Keratinocyte (primary cell): Measurements from ENCODE around the gene CLMN. TPM values are rescaled to one million over a fixed set of nuclear protein-coding genes. Genes with fewer than 3 reads are reported as not detected.
"Not testable (repeated sequence)": the region's sequence is repeated elsewhere in the genome, so short reads cannot be mapped to it uniquely, and the experiment has no call there.

Source experiments
- DNase-seq: peaks from one replicate; pipeline ENCODE4 v3.0.0-alpha.2; 2011; ENCODE audit warnings: low read depth, missing footprints, low spot score
- FAIRE-seq: peaks from 2 replicates; lab custom pipeline; 2011; peaks lifted over from hg19 to GRCh38; lab: Jason Lieb, UNC
- H2AFZ ChIP-seq: 2 replicates; pipeline ENCODE4 v1.6.0; 2012; ENCODE audit warnings: low read length, control low read depth, inconsistent platforms; ENCODE audit not compliant: control insufficient read depth
- H3K27ac ChIP-seq: 2 replicates; pipeline ENCODE4 v1.5.1; 2011; ENCODE audit warnings: low read length; ENCODE audit not compliant: control insufficient read depth, insufficient read depth
- H3K27me3 ChIP-seq: 3 replicates; pipeline ENCODE4 v1.6.0; 2011; ENCODE audit warnings: low read length; ENCODE audit not compliant: control insufficient read depth, insufficient read depth; ENCODE audit errors: extremely low read depth
- H3K36me3 ChIP-seq, 2 experiments: 2 replicates in 1 of 2; 3 replicates in 1 of 2; pipeline ENCODE4 v1.5.1; 2011; ENCODE audit warnings: low read length in 2 of 2, mild to moderate bottlenecking in 1 of 2; ENCODE audit not compliant: control insufficient read depth in 2 of 2, insufficient read depth in 2 of 2; ENCODE audit errors: extremely low read depth in 1 of 2
- H3K4me1 ChIP-seq: 3 replicates; pipeline ENCODE4 v1.5.1; 2011; ENCODE audit warnings: low read length; ENCODE audit not compliant: control insufficient read depth, insufficient read depth; ENCODE audit errors: extremely low read depth
- H3K4me2 ChIP-seq: 3 replicates; pipeline ENCODE4 v1.6.0; 2011; ENCODE audit warnings: low read depth, low read length; ENCODE audit not compliant: control insufficient read depth, insufficient read depth; ENCODE audit errors: extremely low read depth
- H3K4me3 ChIP-seq, 3 experiments: fragments of 200-600 bp in 1 of 3; sonication (generic) in 1 of 3; 2 replicates in 2 of 3; 3 replicates in 1 of 3; pipeline ENCODE4 v1.5.1; 2011 to 2016; ENCODE audit warnings: low read length in 3 of 3, mild to moderate bottlenecking in 3 of 3, control low read depth in 2 of 3, inconsistent platforms in 1 of 3, low read depth in 1 of 3, mixed read lengths in 1 of 3, mixed run types in 1 of 3, moderate library complexity in 1 of 3; ENCODE audit not compliant: control insufficient read depth in 2 of 3, insufficient read depth in 2 of 3; ENCODE audit errors: extremely low read depth in 1 of 3
- H3K79me2 ChIP-seq: 2 replicates; pipeline ENCODE4 v1.6.0; 2012; ENCODE audit warnings: low read length; ENCODE audit not compliant: control insufficient read depth, insufficient read depth
- H3K9ac ChIP-seq: 3 replicates; pipeline ENCODE4 v1.6.0; 2011; ENCODE audit warnings: low read length; ENCODE audit not compliant: control insufficient read depth, insufficient read depth; ENCODE audit errors: extremely low read depth
- H3K9me1 ChIP-seq: 3 replicates; pipeline ENCODE4 v1.6.0; 2011; ENCODE audit warnings: low read length; ENCODE audit not compliant: control insufficient read depth, insufficient read depth; ENCODE audit errors: extremely low read depth
- H3K9me3 ChIP-seq: 2 replicates; pipeline ENCODE4 v1.5.1; 2012; ENCODE audit warnings: low read depth, low read length; ENCODE audit not compliant: control insufficient read depth
- H4K20me1 ChIP-seq: 3 replicates; pipeline ENCODE4 v1.6.0; 2011; ENCODE audit warnings: low read length; ENCODE audit not compliant: control insufficient read depth, insufficient read depth; ENCODE audit errors: extremely low read depth
- CTCF ChIP-seq, 3 experiments: IDR thresholded peaks in 1 of 3; conservative IDR thresholded peaks in 1 of 3; optimal IDR thresholded peaks in 1 of 3; 2 replicates in 2 of 3; 3 replicates in 1 of 3; pipeline versions ENCODE3 to v1.5.1; 2011; ENCODE audit warnings: low read length in 3 of 3, mild to moderate bottlenecking in 3 of 3, moderate library complexity in 2 of 3, control low read depth in 1 of 3, inconsistent platforms in 1 of 3; ENCODE audit not compliant: insufficient read depth in 2 of 3; ENCODE audit errors: extremely low read depth in 1 of 3
- EZH2 ChIP-seq: IDR thresholded peaks from one replicate; pipeline ENCODE4 v1.6.1; 2012; ENCODE audit warnings: inconsistent platforms, mild to moderate bottlenecking, low read length, moderate library complexity
- dilution Hi-C: fragments of 300-500 bp; cut with MboI; formaldehyde crosslinking; loops from one replicate; pipeline ENCODE4 v1.7.0; 2020; ENCODE audit warnings: low sequenced_read_pairs; ENCODE audit not compliant: extremely low pct_ligation_motif_present
- polyA plus RNA-seq, 5 experiments: library from polyadenylated mRNA; depleted of rRNA in 3 of 5; stranded (reverse) in 3 of 5; stranded (forward) in 1 of 5; unstranded in 1 of 5; fragments of >200 nt; gene quantifications; 1 replicate in 1 of 5; 2 replicates in 3 of 5; 3 replicates in 1 of 5; pipeline versions ENCODE4 v1.2.1 to v1.2.3, GENCODE V29; 2011 to 2012; ENCODE audit warnings: missing spikeins in 2 of 5, low read depth in 1 of 5, low replicate concordance in 1 of 5

The CLMN gene
- polyA plus RNA-seq, 1 donor (not counting 4 experiments of a cell fraction or from before 2014, with no cell fraction given): 6.1 TPM

GRCh38 chr14:95206534-95206933 is 113.2 kb downstream of the CLMN start:
- Histone ChIP-seq H3K4me3 (no peak overlapping the region), H3K9ac (no peak overlapping the region), H3K4me2 (no peak overlapping the region), H3K79me2 (no peaks in the 10 kb centered on the region), H3K27ac (no peak overlapping the region), H3K36me3 (peaks cover 4 to 6% of the 10 kb centered on the region in 2 experiments), H2AFZ (no peak overlapping the region), H3K9me3 (no peaks in the 10 kb centered on the region), H4K20me1 (no peaks in the 10 kb centered on the region), H3K27me3 (no peaks in the 10 kb centered on the region), H3K4me1 (no peaks in the 10 kb centered on the region), H3K9me1 (no peaks in the 10 kb centered on the region)
- dilution Hi-C loops: no loop called here
- TF ChIP-seq EZH2: no peak
- TF ChIP-seq CTCF (optimal IDR thresholded peaks at IDR 0.05 in 1 of 3, IDR thresholded peaks at IDR 0.05 in 1 of 3, conservative IDR thresholded peaks at IDR 0.05 in 1 of 3; ENCODE audit: extremely low read depth in 1 of 3, insufficient read depth in 2 of 3, low read length in 3 of 3): no peak
- FAIRE-seq: no peak
- no peak for DNase-seq

GRCh38 chr14:95204705-95205104 is 115.0 kb downstream of the CLMN start:
- dilution Hi-C loops: no loop called here
- Histone ChIP-seq H3K4me1 (no peaks in the 10 kb centered on the region), H3K36me3 (peaks cover 4 to 6% of the 10 kb centered on the region in 2 experiments)

GRCh38 chr14:95201745-95202144 is 118.0 kb downstream of the CLMN start:
- H3K79me2 ChIP-seq, H3K27me3 ChIP-seq, H3K4me2 ChIP-seq, H3K27ac ChIP-seq, FAIRE-seq, H4K20me1 ChIP-seq, H3K36me3 ChIP-seq, H3K9me1 ChIP-seq, H2AFZ ChIP-seq, dilution Hi-C loops, H3K4me3 ChIP-seq, H3K9me3 ChIP-seq, DNase-seq, H3K9ac ChIP-seq, H3K4me1 ChIP-seq: not testable (repeated sequence)

More at GRCh38 chr14:95204705-95205104, 115.0 kb downstream of the CLMN start:
- Histone ChIP-seq H3K4me2 (no peak overlapping the region), H3K9me3 (no peaks in the 10 kb centered on the region), H3K27ac (no peak overlapping the region), H3K79me2 (no peaks in the 10 kb centered on the region), H3K4me3 (no peak overlapping the region), H3K27me3 (no peaks in the 10 kb centered on the region), H4K20me1 (no peaks in the 10 kb centered on the region), H3K9ac (no peak overlapping the region), H3K9me1 (no peaks in the 10 kb centered on the region), H2AFZ (no peak overlapping the region)
- no peak for FAIRE-seq
- no peak for TF ChIP-seq EZH2
- TF ChIP-seq CTCF (optimal IDR thresholded peaks at IDR 0.05 in 1 of 3, IDR thresholded peaks at IDR 0.05 in 1 of 3, conservative IDR thresholded peaks at IDR 0.05 in 1 of 3; ENCODE audit: extremely low read depth in 1 of 3, insufficient read depth in 2 of 3, low read length in 3 of 3): no peak
- no peak for DNase-seq
